Thyroid gland (tissue), 4 donors: ENCODE measurements around the gene DRD3. TPM values are rescaled to one million over a fixed set of nuclear protein-coding genes. Genes with fewer than 3 reads are reported as not detected.
A peak's percentile ranks its signal among the peaks of the same experiment; 100 is the strongest.

Experiments
- DNase-seq, 2 donors: peaks; one replicate each; pipeline ENCODE4 v3.0.0-alpha.2; 2019
- H3K27ac ChIP-seq, 3 donors: fragments of 200-600 bp; sonication (generic); 1 replicate in 2 of 3; 2 replicates in 1 of 3; pipeline ENCODE4 v1.5.1; 2016 to 2019; ENCODE audit warnings: mild to moderate bottlenecking in 1 of 3, moderate library complexity in 1 of 3
- H3K27me3 ChIP-seq: fragments of 200-600 bp; sonication (generic); one replicate; pipeline ENCODE4 v1.5.1; 2019
- H3K36me3 ChIP-seq, 2 donors: fragments of 200-600 bp; sonication (generic); one replicate each; pipeline ENCODE4 v1.5.1; 2016 to 2019
- H3K4me1 ChIP-seq, 2 donors: fragments of 200-600 bp; sonication (generic); one replicate each; pipeline ENCODE4 v1.5.1; 2017 to 2019
- H3K4me3 ChIP-seq, 3 donors: fragments of 200-600 bp; sonication (generic); replicated peaks in 1 of 3; 1 replicate in 2 of 3; 2 replicates in 1 of 3; pipeline ENCODE4 v1.5.1; 2016; ENCODE audit warnings: mild to moderate bottlenecking in 1 of 3
- H3K9me3 ChIP-seq: fragments of 200-600 bp; sonication (generic); one replicate; pipeline ENCODE4 v1.5.1; 2017
- POLR2A ChIP-seq, 2 donors: fragments of 450-650 bp; IDR thresholded peaks; one replicate each; pipeline ENCODE4 v1.6.1; 2017; ENCODE audit warnings: antibody characterized with exemption in 2 of 2, mild to moderate bottlenecking in 2 of 2, moderate library complexity in 1 of 2
- WGBS, 2 donors: methylation state at CpG; one replicate each; pipeline ENCODE4 v1.1.5; 2017; 5-methylcytosine and 5-hydroxymethylcytosine counted together
- intact Hi-C: fragments of 100-400 bp; cut with DNase I; formaldehyde crosslinking; loops from one replicate; pipeline ENCODE4 v1.15.1; 2023
- total RNA-seq, 4 donors: library from RNA; depleted of rRNA; stranded (reverse); fragments of >200 nt; gene quantifications; one replicate each; pipeline ENCODE4 v1.2.3, GENCODE V29; 2016
- TF ChIP-seq, protein P1 (sequence below), 6 experiments: fragments of 200-600 bp in 3 of 6; fragments of 450-650 bp in 3 of 6; sonication (generic) in 3 of 6; IDR thresholded peaks; one replicate each; pipeline ENCODE4 v1.5.1; 2016 to 2019; ENCODE audit warnings: antibody characterized with exemption in 6 of 6, mild to moderate bottlenecking in 2 of 6, inconsistent platforms in 1 of 6, moderate library complexity in 1 of 6

DRD3 gene
- total RNA-seq, 4 donors from 2014 or later, result not detected

GRCh38 chr3:114221165-114221880 is 42.5 kb upstream of the DRD3 start:
- Histone ChIP-seq H3K9me3 (no peaks in the 10 kb centered on the region), H3K27me3 (no peaks in the 10 kb centered on the region), H3K4me3 (no peak overlapping the region), H3K36me3 (no peaks in the 10 kb centered on the region), H3K4me1 (peaks cover 26 to 36% of the 10 kb centered on the region in 2 donors), H3K27ac (no peak overlapping the region)
- intact Hi-C loops, result no loop called here
- no peak for TF ChIP-seq POLR2A (IDR thresholded peaks at IDR 0.05)
- TF ChIP-seq, protein P1, sequence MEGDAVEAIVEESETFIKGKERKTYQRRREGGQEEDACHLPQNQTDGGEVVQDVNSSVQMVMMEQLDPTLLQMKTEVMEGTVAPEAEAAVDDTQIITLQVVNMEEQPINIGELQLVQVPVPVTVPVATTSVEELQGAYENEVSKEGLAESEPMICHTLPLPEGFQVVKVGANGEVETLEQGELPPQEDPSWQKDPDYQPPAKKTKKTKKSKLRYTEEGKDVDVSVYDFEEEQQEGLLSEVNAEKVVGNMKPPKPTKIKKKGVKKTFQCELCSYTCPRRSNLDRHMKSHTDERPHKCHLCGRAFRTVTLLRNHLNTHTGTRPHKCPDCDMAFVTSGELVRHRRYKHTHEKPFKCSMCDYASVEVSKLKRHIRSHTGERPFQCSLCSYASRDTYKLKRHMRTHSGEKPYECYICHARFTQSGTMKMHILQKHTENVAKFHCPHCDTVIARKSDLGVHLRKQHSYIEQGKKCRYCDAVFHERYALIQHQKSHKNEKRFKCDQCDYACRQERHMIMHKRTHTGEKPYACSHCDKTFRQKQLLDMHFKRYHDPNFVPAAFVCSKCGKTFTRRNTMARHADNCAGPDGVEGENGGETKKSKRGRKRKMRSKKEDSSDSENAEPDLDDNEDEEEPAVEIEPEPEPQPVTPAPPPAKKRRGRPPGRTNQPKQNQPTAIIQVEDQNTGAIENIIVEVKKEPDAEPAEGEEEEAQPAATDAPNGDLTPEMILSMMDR (IDR thresholded peaks at IDR 0.05), result no peak
- DNase-seq, result no peak
- 85 to 94% methylated on average over 9 of the region's 9 CpGs for WGBS, 2 donors

DNA sequence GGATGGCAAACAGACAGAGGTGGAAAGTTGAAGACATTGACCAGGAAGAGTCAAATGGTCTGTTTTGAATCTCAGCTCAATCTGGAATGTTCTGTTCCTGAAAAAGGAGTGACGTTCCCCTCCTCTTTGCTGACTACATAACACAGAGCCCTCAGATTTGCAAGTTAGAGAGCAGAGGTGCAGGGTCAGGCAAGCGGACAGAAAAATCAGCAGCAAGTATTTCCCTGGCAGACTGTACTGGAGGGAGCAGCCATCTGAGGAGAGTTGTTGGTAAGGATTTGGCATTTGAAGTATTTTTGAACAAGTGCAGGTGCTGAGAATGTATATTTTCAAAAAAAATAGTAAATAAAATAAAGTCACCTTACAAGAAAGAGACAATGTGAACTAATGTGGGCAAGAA is 40.9 kb upstream of the DRD3 start:
- H3K9me3 ChIP-seq, result no peaks in the 10 kb centered on the region
- peak; percentile 72 to 73 for DNase-seq
- no peaks in the 10 kb centered on the region for H3K27me3 ChIP-seq
- peak in 1 of 2 donors; percentile 29 for TF ChIP-seq POLR2A (IDR thresholded peaks at IDR 0.05)
- TF ChIP-seq, protein P1 (IDR thresholded peaks at IDR 0.05), result no peak
- intact Hi-C loops, result no loop called here
- H3K36me3 ChIP-seq, result no peaks in the 10 kb centered on the region
- H3K27ac ChIP-seq, result peak overlapping the region; percentile 75 to 84 (median 76)
- H3K4me3 ChIP-seq, result no peak overlapping the region
- peaks cover 31 to 48% of the 10 kb centered on the region in 2 donors for H3K4me1 ChIP-seq
- 16 to 39% methylated on average over 2 of the region's 2 CpGs for WGBS, 2 donors

GRCh38 chr3:114218578-114219185 is 39.8 kb upstream of the DRD3 start:
- WGBS, 2 donors, result 75 to 86% methylated on average over 12 of the region's 12 CpGs

DNA sequence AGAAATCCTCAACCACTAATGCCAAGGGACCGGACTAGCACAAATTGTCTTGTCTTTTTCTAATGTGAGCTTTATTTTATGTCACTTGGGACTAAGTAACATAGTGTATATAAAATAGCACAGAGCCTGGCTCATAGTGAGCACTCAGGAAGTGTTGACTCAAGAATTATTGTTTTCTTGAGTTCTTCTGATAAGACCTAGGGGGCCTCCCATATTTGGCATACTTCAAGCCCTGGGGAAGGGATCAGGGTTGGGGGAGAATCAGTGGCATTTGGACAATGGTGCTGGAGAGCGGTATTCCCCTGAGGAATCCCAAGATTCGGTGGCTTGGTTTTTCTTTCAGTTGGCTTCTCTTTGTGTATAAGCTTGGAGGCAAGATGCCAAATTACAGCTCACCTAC is 39.2 kb upstream of the DRD3 start:
- intact Hi-C loops, result no loop called here
- DNase-seq, result no peak
- no peak for TF ChIP-seq POLR2A (IDR thresholded peaks at IDR 0.05)
- TF ChIP-seq, protein P1 (IDR thresholded peaks at IDR 0.05), result no peak
- Histone ChIP-seq H3K36me3 (no peaks in the 10 kb centered on the region), H3K4me3 (no peak overlapping the region), H3K9me3 (no peaks in the 10 kb centered on the region), H3K27ac (peak overlapping the region; percentile 63 to 77 (median 76)), H3K4me1 (peaks cover 49 to 65% of the 10 kb centered on the region in 2 donors), H3K27me3 (no peaks in the 10 kb centered on the region)
- WGBS, 2 donors, result 84 to 86% methylated on average over 3 of the region's 3 CpGs

More at GRCh38 chr3:114218578-114219185, 39.8 kb upstream of the DRD3 start:
- DNase-seq, result peak in 1 of 2 donors; percentile 22
- Histone ChIP-seq H3K4me1 (peaks cover 42 to 58% of the 10 kb centered on the region in 2 donors), H3K9me3 (no peaks in the 10 kb centered on the region), H3K27me3 (no peaks in the 10 kb centered on the region), H3K4me3 (no peak overlapping the region), H3K36me3 (no peaks in the 10 kb centered on the region), H3K27ac (peak overlapping the region; percentile 75 to 84 (median 76))
- no peak for TF ChIP-seq POLR2A (IDR thresholded peaks at IDR 0.05)
- TF ChIP-seq, protein P1 (IDR thresholded peaks at IDR 0.05), result no peak
- intact Hi-C loops, result no loop called here

DNA sequence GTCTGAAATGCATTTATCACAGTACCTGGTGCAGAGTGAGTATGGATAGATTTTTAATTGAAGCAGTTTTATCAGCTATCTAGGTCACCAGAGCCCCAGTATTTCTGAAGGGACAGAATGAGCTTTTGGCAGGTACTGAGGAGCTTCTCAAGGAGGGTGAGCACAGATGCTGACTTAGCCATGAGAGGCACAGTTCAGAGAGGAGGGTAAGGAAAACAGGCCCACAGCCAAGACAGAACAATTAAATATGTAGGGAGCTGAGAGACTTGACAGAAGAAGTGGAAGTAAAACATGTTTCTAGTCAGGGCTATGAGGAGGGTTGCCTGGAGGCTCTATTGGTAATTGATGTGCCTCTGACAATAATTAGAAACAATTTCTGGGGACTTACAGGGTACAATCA is 38.4 kb upstream of the DRD3 start:
- Histone ChIP-seq H3K27me3 (no peaks in the 10 kb centered on the region), H3K4me3 (no peak overlapping the region), H3K4me1 (peaks cover 52 to 70% of the 10 kb centered on the region in 2 donors), H3K27ac (peak overlapping the region; percentile 63 to 77 (median 76)), H3K9me3 (no peaks in the 10 kb centered on the region), H3K36me3 (no peaks in the 10 kb centered on the region)
- DNase-seq, result peak; percentile 66 to 70
- TF ChIP-seq POLR2A (IDR thresholded peaks at IDR 0.05), result no peak
- TF ChIP-seq, protein P1 (IDR thresholded peaks at IDR 0.05), result no peak
- intact Hi-C loops, result no loop called here
